WI38 (cell line): ENCODE results near the gene VIM.

Experiments used
- H3K4me3 ChIP-seq: 2 replicates; pipeline ENCODE4 v1.5.1; 2011; ENCODE audit warnings: low read depth, mild to moderate bottlenecking, control low read depth, low read length
- CTCF ChIP-seq: IDR thresholded peaks from 2 replicates; pipeline ENCODE4 v1.5.1; 2012; ENCODE audit warnings: low read depth, mild to moderate bottlenecking, control low read depth, low read length

VIM gene

GRCh38 chr10:17237915-17238444 is 9.9 kb downstream of the VIM start:
- TF ChIP-seq CTCF: no peak

GRCh38 chr10:17238445-17239291 is 10.6 kb downstream of the VIM start:
- TF ChIP-seq CTCF: no peak
- H3K4me3 ChIP-seq: no peak overlapping the region

More at GRCh38 chr10:17237915-17238444, 9.9 kb downstream of the VIM start:
- no peak overlapping the region for H3K4me3 ChIP-seq

- TF ChIP-seq CTCF: no peak
- no peak overlapping the region for H3K4me3 ChIP-seq
Measured at GRCh38 chr10:17239345-17240085, 11.5 kb downstream of the VIM start.

- TF ChIP-seq CTCF: no peak
- no peak overlapping the region for H3K4me3 ChIP-seq
Measured at GRCh38 chr10:17240096-17240495, 12.1 kb downstream of the VIM start.

DNA sequence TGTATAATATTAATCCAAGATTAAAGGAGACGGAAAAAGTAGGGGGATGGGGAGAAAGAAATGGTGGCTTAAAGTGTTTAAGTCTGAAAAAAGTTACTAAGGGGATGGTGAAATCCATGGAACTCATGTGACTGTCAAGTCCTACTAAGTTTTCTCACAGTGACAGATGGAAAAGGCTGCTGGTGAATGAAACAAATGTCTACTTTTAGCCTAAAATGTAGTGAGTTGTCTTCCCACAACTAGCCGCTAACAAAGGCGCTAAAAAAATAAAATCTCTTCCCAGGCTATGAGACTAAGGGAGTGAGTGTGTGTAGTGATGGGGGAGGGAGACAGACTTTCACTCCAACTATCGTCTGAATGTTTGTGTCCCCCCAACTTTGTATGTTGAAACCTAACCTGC is 12.6 kb downstream of the VIM start:
- H3K4me3 ChIP-seq: no peak overlapping the region
- no peak for TF ChIP-seq CTCF

- no peak overlapping the region for H3K4me3 ChIP-seq
- TF ChIP-seq CTCF: no peak
Measured at GRCh38 chr10:17241611-17242333, 13.7 kb downstream of the VIM start.
